ENCODE measurements around the gene SF3B2.

Gene SF3B2

DNA sequence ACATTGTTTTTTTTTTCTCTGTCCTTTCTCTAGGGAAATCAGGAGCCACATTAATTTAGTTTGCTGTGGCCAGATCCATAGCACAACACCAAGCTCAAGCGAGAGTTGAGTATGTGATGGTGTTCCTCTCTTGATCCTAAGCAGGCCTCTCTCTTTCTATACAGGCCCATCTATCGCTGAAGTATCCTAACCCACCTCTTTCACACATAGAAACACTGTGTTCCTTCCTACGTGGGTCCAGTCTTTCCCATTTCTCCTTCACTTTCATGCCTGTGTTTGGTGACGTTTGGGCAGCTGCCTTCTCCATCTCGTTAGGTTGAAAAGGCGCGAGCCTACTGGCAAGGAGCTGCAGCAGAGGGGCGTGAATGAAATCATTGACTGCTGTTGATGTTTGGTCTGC, 20.4 kb downstream of the SF3B2 start:
- TF ChIP-seq GLIS3 (CRISPR knock-in tag; IDR thresholded peaks at IDR 0.05) (no peak), ZFP3 (CRISPR knock-in tag; IDR thresholded peaks at IDR 0.05) (no peak)
- ATAC-seq: no peak

DNA sequence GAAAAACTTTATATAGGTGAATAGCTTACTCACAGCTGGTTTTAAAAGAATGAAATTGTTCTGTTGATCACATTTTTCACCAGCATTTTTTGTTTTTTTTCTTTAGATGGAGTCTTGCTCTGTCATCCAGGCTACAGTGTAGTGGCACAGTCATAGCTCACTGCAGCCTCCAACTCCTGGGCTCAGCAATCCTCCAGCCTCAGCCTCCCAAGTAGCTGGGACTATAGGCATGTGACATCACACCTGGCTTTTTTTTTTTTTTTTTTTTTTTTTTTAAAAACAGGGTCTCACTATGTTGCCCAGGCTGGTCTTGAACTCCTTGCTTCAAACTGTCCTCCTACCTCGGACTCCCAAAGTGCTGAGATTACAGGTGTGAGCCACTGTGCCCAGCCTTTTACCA, 21.5 kb downstream of the SF3B2 start:
- TF ChIP-seq, protein P1, sequence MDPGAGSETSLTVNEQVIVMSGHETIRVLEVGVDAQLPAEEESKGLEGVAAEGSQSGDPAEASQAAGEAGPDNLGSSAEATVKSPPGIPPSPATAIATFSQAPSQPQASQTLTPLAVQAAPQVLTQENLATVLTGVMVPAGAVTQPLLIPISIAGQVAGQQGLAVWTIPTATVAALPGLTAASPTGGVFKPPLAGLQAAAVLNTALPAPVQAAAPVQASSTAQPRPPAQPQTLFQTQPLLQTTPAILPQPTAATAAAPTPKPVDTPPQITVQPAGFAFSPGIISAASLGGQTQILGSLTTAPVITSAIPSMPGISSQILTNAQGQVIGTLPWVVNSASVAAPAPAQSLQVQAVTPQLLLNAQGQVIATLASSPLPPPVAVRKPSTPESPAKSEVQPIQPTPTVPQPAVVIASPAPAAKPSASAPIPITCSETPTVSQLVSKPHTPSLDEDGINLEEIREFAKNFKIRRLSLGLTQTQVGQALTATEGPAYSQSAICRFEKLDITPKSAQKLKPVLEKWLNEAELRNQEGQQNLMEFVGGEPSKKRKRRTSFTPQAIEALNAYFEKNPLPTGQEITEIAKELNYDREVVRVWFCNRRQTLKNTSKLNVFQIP (CRISPR knock-in tag; IDR thresholded peaks at IDR 0.05; ENCODE audit: borderline replicate concordance, low read depth): no peak
- TF ChIP-seq PPARA (CRISPR knock-in tag; IDR thresholded peaks at IDR 0.05; ENCODE audit: borderline replicate concordance): no peak
- no peak for TF ChIP-seq RARB (CRISPR knock-in tag; IDR thresholded peaks at IDR 0.05)
- TF ChIP-seq ZNF565 (CRISPR knock-in tag; conservative IDR thresholded peaks at IDR 0.05; ENCODE audit: low read depth): no peak
- no peak for TF ChIP-seq ZNF70 (CRISPR knock-in tag; IDR thresholded peaks at IDR 0.05)
- no peak for ATAC-seq

DNA sequence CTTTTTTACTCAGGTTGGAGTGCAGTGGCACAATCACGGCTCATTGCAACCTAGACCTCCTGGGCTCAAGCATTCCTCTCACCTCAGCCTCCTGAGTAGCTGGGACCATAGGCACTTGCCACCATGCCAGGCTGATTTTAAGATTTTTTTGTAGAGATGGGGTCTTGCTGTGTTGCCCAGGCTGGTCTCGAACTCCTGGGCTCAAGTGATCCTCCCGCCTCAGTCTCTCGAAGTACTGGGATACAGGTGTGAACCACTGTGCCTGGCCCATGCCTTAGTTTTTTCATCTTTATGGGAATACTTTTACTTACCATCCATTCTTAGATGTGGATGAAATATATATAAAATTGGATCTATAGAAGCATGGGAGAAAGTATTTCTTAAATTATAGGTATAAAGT, 23.1 kb downstream of the SF3B2 start:
- no peak for ATAC-seq
- TF ChIP-seq ESRRG (CRISPR knock-in tag; IDR thresholded peaks at IDR 0.05) (no peak), ZC3H10 (CRISPR knock-in tag; IDR thresholded peaks at IDR 0.05) (no peak), ZFP30 (CRISPR knock-in tag; IDR thresholded peaks at IDR 0.05) (no peak), ZNF8 (CRISPR knock-in tag; IDR thresholded peaks at IDR 0.05) (no peak), GLIS3 (CRISPR knock-in tag; IDR thresholded peaks at IDR 0.05) (no peak), BACH2 (CRISPR knock-in tag; IDR thresholded peaks at IDR 0.05; ENCODE audit: borderline replicate concordance) (no peak), ARNTL (CRISPR knock-in tag; IDR thresholded peaks at IDR 0.05; ENCODE audit: borderline replicate concordance, low read depth) (no peak), TOX (CRISPR knock-in tag; IDR thresholded peaks at IDR 0.05; ENCODE audit: borderline replicate concordance) (no peak), OSR1 (CRISPR knock-in tag; IDR thresholded peaks at IDR 0.05) (no peak), ZFP3 (CRISPR knock-in tag; IDR thresholded peaks at IDR 0.05) (no peak), RARB (CRISPR knock-in tag; IDR thresholded peaks at IDR 0.05) (no peak), ZNF565 (CRISPR knock-in tag; conservative IDR thresholded peaks at IDR 0.05; ENCODE audit: low read depth) (no peak), TCF4 (CRISPR knock-in tag; IDR thresholded peaks at IDR 0.05; ENCODE audit: borderline replicate concordance) (no peak), ZNF70 (CRISPR knock-in tag; IDR thresholded peaks at IDR 0.05) (no peak), PPARA (CRISPR knock-in tag; IDR thresholded peaks at IDR 0.05; ENCODE audit: borderline replicate concordance) (no peak)
- TF ChIP-seq, protein P1 (CRISPR knock-in tag; IDR thresholded peaks at IDR 0.05; ENCODE audit: borderline replicate concordance, low read depth): no peak
- TF ChIP-seq, protein P2, sequence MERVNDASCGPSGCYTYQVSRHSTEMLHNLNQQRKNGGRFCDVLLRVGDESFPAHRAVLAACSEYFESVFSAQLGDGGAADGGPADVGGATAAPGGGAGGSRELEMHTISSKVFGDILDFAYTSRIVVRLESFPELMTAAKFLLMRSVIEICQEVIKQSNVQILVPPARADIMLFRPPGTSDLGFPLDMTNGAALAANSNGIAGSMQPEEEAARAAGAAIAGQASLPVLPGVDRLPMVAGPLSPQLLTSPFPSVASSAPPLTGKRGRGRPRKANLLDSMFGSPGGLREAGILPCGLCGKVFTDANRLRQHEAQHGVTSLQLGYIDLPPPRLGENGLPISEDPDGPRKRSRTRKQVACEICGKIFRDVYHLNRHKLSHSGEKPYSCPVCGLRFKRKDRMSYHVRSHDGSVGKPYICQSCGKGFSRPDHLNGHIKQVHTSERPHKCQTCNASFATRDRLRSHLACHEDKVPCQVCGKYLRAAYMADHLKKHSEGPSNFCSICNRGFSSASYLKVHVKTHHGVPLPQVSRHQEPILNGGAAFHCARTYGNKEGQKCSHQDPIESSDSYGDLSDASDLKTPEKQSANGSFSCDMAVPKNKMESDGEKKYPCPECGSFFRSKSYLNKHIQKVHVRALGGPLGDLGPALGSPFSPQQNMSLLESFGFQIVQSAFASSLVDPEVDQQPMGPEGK (CRISPR knock-in tag; IDR thresholded peaks at IDR 0.05; ENCODE audit: borderline replicate concordance): no peak
- TF ChIP-seq, protein P3, sequence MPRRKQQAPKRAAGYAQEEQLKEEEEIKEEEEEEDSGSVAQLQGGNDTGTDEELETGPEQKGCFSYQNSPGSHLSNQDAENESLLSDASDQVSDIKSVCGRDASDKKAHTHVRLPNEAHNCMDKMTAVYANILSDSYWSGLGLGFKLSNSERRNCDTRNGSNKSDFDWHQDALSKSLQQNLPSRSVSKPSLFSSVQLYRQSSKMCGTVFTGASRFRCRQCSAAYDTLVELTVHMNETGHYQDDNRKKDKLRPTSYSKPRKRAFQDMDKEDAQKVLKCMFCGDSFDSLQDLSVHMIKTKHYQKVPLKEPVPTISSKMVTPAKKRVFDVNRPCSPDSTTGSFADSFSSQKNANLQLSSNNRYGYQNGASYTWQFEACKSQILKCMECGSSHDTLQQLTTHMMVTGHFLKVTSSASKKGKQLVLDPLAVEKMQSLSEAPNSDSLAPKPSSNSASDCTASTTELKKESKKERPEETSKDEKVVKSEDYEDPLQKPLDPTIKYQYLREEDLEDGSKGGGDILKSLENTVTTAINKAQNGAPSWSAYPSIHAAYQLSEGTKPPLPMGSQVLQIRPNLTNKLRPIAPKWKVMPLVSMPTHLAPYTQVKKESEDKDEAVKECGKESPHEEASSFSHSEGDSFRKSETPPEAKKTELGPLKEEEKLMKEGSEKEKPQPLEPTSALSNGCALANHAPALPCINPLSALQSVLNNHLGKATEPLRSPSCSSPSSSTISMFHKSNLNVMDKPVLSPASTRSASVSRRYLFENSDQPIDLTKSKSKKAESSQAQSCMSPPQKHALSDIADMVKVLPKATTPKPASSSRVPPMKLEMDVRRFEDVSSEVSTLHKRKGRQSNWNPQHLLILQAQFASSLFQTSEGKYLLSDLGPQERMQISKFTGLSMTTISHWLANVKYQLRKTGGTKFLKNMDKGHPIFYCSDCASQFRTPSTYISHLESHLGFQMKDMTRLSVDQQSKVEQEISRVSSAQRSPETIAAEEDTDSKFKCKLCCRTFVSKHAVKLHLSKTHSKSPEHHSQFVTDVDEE (CRISPR knock-in tag; IDR thresholded peaks at IDR 0.05): no peak

DNA sequence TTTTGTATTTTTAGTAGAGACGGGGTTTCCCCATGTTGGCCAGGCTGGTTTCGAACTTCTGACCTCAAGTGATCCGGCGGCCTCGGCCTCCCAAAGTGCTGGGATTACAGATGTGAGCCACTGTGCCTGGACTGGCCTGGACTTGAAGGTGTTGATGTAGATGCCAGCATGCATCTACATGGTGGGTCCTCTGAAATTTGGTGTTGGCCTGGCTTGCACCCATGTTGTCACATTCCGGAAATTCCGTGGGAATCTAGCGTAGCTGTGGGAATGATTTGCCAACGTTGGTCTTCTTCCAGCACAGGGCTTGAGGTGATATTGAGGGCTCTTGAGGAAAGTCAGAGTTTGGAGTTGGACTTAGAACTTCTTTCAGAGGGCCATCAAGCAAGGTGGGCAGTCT, 24.4 kb downstream of the SF3B2 start:
- TF ChIP-seq PPARA (CRISPR knock-in tag; IDR thresholded peaks at IDR 0.05; ENCODE audit: borderline replicate concordance) (no peak), ZNF565 (CRISPR knock-in tag; conservative IDR thresholded peaks at IDR 0.05; ENCODE audit: low read depth) (no peak), CSDC2 (CRISPR knock-in tag; IDR thresholded peaks at IDR 0.05) (no peak), BACH2 (CRISPR knock-in tag; IDR thresholded peaks at IDR 0.05; ENCODE audit: borderline replicate concordance) (no peak), OSR1 (CRISPR knock-in tag; IDR thresholded peaks at IDR 0.05) (no peak)
- TF ChIP-seq, protein P4, sequence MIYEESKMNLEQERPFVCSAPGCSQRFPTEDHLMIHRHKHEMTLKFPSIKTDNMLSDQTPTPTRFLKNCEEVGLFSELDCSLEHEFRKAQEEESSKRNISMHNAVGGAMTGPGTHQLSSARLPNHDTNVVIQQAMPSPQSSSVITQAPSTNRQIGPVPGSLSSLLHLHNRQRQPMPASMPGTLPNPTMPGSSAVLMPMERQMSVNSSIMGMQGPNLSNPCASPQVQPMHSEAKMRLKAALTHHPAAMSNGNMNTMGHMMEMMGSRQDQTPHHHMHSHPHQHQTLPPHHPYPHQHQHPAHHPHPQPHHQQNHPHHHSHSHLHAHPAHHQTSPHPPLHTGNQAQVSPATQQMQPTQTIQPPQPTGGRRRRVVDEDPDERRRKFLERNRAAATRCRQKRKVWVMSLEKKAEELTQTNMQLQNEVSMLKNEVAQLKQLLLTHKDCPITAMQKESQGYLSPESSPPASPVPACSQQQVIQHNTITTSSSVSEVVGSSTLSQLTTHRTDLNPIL (CRISPR knock-in tag; IDR thresholded peaks at IDR 0.05; ENCODE audit: low read depth): no peak
- ATAC-seq: no peak
